AG20443 (cell line): ENCODE data around the gene MYO9A.

Experiments used
- DNase-seq: peaks from one replicate; pipeline ENCODE4 v3.0.0; 2012; ENCODE audit warnings: low spot score, mixed read lengths

Gene MYO9A

GRCh38 chr15:71957026-71957425 lies 160.9 kb downstream of the MYO9A start:
- no peak for DNase-seq

- no peak for DNase-seq
These were observed 166.8 kb downstream of the MYO9A start for GRCh38 chr15:71951134-71951533.

DNA sequence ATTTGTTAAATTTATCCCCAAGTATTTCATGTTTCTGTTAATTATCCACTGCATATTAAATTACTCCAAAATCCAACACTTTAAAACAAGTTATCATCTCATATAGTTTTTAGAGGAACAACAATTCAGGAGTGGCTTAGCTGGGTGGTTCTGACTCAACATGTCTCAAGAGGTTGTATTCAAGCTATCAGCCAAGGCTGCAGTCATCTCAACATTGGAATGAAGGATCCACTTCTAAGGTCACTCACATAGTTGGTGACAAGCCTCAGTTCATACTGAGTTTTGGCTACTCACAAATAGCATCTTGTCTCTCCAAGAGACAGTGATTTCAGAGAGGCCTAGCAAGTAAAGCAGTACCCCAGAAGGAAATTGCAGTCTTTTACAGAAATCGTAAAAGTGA lies 172.9 kb downstream of the MYO9A start:
- DNase-seq = no peak

DNA sequence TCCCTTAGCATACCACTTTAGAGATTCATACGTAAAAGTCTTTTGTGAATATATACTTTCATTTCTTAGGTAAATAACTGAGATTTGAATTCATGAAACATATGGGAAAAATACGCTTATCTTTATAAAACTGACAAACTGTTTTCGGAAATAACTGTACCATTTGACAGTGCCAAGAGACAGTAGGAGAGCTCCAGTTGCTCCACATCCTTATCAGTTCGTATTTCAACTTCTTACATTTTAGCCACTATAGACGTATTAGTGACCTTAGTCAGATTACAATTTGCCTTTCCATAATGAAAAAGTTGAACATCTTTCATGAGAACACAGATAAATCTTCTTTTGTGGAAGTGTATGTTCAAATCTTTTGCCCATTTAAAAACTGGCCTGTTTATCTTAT lies 174.1 kb downstream of the MYO9A start:
- no peak for DNase-seq

DNA sequence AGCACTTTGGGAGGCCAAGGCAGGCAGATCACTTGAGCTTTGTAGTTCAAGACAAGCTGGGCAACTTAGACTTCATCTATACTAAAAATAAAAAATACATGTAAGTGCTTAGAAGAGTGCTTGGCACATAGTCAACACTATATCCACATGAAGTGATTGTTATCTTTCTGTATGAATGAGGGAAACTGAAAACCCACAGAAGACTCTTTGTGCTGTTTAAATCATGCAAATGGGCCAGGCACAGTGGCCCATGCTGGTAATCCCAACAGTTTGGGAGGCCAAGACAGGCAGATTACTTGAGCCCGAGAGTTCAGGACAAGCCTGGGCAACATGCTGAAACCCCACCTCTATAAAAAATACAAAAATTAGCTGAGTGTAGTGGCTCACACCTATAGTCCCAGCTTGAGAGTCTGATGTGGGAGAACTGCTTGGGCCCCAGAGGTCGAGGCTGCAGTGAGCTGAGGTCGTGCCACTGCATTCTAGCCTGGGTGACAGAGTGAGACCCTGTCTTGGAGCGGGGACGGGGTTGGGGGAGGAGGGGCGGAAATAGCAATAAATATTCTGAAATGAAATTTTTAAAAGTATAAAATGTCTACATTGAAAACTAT lies 177.9 kb downstream of the MYO9A start:
- DNase-seq = no peak

DNA sequence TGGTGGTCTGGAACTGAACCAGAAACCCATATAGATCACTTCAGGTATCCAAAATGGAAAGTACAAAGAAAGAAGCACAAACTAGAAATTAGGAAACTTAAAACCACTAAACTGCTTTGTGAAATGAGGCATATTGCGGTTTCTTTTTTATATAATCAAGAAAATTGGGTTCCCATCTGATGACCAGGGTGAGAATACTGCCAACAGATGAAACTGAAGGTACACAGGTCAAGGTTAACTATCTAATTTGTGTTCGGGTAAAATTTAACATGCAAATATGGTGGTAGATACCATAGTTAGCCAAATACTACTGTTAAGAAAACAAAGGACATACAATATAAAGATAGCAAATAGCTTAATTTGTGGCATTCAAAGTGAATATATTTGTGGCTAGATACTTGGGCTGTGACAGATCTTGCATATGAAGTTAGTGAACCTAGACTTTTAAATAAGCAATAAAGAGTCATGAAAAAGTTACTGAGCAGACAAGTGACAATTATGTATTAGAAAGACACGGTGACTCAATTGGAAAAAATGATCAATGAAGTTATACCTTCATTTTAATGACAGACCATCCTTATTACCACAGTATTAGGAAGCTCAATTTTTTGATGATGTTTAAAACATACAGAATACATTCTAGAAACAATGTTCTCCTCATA lies 180.2 kb downstream of the MYO9A start:
- no peak for DNase-seq

DNA sequence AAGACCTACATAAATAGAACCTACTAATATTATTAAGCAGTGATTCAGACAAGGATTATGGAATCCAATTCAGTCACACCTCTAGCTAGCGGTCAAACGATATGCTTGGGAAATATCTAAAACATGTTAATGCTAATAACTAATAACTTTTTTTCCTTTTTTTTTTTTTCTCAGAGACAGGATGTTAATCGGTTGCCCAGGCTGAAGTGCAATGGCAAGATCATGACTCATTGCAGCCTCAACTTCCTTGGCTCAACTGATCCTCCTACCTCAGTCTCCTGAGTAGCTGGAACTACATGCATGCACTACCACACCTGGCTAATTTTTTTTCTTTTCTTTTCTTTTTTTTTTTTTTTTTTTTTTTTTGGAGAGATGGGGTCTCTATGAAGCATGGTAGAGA lies 183.5 kb downstream of the MYO9A start:
- DNase-seq = no peak

DNA sequence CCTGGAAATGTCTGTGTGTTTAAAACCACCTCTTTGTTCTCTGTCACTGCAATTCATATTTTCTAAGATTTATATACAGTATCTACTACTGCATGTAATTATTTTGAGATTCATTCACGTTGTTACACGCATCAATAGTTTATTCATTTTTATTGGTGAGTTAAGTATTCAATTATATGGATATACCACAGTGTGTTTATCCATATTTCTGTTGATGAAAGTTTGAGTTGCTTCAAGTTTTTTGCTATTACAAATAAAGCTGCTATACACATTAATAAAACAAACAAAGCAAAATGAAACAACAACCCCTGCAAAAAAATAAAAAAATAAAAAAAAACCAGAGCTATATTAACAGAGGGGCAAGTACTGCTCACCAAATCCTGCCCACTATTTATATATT lies 185.3 kb downstream of the MYO9A start:
- DNase-seq = no peak

GRCh38 chr15:71931261-71931660 lies 186.7 kb downstream of the MYO9A start:
- no peak for DNase-seq

- DNase-seq = no peak
These were observed 192.8 kb downstream of the MYO9A start for GRCh38 chr15:71925145-71925544.

GRCh38 chr15:71921191-71921590 lies 196.8 kb downstream of the MYO9A start:
- no peak for DNase-seq

DNA sequence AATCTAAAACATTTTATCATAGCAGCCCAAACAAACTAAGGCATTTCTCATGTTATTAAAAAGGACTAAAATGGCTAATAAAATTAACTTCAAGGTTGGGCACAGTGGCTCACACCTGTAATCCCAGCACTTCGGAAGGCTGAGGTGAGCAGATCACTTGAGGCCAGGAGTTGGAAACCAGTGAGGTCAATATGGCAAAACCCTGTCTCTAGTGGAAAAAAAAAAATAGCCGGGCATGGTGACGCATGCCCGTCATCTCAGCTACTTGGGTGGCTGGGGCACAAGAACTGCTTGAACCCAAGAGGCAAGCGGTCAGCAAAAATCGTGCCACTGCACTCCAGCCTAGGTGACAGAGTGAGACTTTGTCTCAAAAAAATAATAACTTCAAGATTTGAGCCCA lies 197.4 kb downstream of the MYO9A start:
- no peak for DNase-seq

- no peak for DNase-seq
These were observed 201.1 kb downstream of the MYO9A start for GRCh38 chr15:71916834-71917233.

DNA sequence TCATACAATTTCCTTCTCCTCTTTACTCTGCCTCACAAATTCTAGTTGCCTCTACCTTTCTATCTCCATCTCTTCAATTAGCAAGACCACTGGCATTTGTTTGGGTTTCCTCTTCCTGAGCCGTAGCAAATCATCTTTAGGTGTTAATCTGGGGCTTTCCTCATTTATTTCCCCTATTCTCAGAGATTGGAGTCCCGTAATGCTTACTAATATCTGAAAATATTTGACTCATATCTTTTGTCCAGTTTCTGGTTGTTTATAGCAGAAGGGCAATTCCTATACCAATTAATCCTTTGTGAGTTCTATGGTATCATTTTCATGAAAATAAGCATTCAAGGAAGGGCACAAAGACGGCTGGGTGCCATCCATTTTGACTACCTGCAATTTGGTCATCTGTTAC lies 203.9 kb downstream of the MYO9A start:
- no peak for DNase-seq

GRCh38 chr15:71899674-71900073 lies 218.3 kb downstream of the MYO9A start:
- DNase-seq = no peak

DNA sequence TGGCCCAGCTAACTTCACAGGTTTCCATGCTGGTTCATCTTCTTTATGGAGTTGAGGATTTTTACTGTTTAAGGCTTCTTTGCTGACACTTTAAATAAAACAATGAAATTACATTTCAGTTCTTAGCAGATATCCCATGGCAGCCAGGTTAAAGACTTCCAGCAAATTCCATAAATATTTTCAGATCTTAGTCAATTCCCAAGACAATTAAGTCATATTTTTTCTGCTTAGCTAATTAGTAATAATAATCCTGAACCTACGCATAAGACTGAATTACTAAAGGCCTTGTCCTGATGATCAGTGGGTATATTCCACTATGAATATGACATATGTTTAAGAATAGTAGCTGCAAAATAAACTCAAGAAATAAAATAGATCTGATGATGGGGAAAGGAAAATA lies 224.3 kb downstream of the MYO9A start:
- peak; percentile 22 for DNase-seq

DNA sequence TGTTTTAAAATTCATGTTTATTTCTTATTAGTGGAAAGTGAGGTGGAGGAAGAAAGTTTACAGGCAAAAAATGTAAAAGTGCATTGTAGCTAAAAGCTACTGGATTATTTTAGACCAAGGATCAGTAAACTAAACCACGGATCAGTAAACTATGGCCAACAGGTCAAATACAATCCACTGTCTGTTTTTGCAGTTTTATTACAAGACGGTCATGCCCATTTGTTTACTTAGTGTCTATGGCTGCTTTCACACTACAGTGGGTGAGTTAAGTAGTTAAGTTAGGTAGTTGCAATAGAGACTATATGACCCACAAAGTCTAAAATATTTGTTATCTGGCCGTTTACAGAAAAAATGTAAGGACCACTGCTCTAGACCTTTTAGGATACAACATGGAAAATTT lies 225.6 kb downstream of the MYO9A start:
- no peak for DNase-seq

DNA sequence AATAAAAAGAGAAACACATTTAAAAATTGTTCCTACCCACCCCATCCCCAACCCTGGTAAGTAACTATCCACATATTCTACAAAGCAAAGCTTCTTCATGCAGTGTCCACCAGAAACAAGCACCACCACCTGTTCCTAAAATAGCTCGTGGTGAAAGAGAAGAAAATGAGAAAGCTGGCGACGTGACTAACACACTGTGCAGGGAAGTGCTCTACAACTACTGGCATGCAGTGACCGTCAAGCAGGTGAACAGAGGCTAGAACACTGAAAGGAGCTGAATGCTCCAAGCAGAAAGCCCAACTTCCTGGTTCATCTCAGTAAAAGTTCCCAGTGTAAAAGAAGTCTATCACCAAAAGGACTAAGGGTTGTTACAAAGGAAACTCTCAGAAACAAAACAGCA lies 226.9 kb downstream of the MYO9A start:
- no peak for DNase-seq

- no peak for DNase-seq
These were observed 228.0 kb downstream of the MYO9A start for GRCh38 chr15:71889947-71890346.

DNA sequence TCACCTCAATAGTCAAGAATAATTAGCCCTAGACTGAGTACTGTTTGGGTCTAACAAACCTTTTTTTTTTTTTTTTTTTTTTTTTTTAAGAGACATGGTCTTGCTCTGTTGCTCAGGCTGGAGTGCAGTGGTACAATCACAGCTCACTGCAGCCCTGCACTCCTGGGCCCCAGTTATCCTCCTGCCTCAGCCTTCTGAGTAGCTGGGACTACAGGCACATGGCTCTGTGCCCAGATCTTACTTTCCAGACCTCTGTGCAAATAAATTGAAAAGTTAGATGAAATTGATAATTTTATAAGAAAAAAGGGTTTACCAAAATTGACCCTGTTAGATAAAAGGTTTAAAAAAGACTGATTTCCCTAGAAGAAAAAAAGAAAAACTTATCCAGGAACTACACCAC lies 228.6 kb downstream of the MYO9A start:
- no peak for DNase-seq

GRCh38 chr15:71888797-71889196 lies 229.2 kb downstream of the MYO9A start:
- no peak for DNase-seq

DNA sequence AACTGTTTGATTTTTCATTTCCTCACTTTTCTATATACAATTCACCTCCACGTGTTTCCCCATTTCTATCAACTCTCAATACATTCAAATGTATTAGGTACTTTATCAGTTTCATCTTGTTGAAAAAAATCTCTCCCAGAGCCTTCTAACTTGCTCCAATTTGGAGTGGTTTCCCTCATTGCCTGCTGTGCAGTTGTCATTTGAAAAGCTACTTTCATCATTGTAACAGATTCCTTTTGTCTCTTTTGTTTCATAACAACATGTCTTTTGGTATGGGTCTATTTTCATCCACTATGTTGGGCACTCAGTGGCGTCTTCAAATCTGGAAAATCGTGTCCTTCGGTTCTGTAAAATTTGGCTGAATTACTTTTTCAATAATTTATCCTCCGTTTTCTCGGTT lies 232.6 kb downstream of the MYO9A start:
- no peak for DNase-seq

DNA sequence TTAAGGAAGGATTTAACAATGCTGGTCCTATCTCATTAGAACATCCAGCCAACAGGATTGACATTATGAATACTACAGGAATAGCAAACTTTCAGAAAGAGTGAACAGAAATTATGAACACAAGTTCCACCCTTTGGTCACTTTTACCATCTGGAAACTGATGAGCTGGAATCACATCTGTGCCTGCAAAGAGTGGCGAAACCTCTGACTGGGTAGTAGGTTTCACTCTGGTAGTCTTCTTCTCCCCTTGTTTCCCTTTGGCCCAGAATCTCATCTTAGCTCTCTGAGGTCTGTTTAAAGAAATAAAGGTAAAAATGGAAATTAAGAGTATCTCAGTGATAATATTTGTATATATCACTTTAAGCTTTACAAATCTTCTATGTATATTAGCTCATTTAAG lies 234.5 kb downstream of the MYO9A start:
- no peak for DNase-seq

- no peak for DNase-seq
These were observed 237.7 kb downstream of the MYO9A start for GRCh38 chr15:71880276-71880675.
